Measurements from ENCODE around the gene LRRFIP1.

Gene LRRFIP1

GRCh38 chr2:237701033-237701858 is 73.9 kb downstream of the LRRFIP1 start:
- no peak for DNase-seq (ENCODE audit: low read depth in 2 of 2)

- DNase-seq (ENCODE audit: low read depth in 2 of 2) = no peak
Measured at GRCh38 chr2:237701859-237702390, 74.5 kb downstream of the LRRFIP1 start.

GRCh38 chr2:237702441-237703391 is 75.3 kb downstream of the LRRFIP1 start:
- DNase-seq (ENCODE audit: low read depth in 2 of 2) = peak in 1 of 2 donors; percentile 31

- DNase-seq (ENCODE audit: low read depth in 2 of 2) = no peak
Measured at GRCh38 chr2:237704501-237705434, 77.4 kb downstream of the LRRFIP1 start.

GRCh38 chr2:237706257-237706656 is 78.9 kb downstream of the LRRFIP1 start:
- DNase-seq (ENCODE audit: low read depth in 2 of 2) = no peak

- DNase-seq (ENCODE audit: low read depth in 2 of 2) = no peak
Measured at GRCh38 chr2:237708065-237708398, 80.6 kb downstream of the LRRFIP1 start.

- DNase-seq (ENCODE audit: low read depth in 2 of 2) = no peak
Measured at GRCh38 chr2:237708491-237708890, 81.1 kb downstream of the LRRFIP1 start.

- DNase-seq (ENCODE audit: low read depth in 2 of 2) = no peak
Measured at GRCh38 chr2:237708961-237709360, 81.6 kb downstream of the LRRFIP1 start.

GRCh38 chr2:237711458-237712150 is 84.2 kb downstream of the LRRFIP1 start:
- DNase-seq (ENCODE audit: low read depth in 2 of 2) = no peak

- no peak for DNase-seq (ENCODE audit: low read depth in 2 of 2)
Measured at GRCh38 chr2:237712477-237713377, 85.3 kb downstream of the LRRFIP1 start.

- DNase-seq (ENCODE audit: low read depth in 2 of 2) = no peak
Measured at GRCh38 chr2:237714690-237715458, 87.5 kb downstream of the LRRFIP1 start.

- no peak for DNase-seq (ENCODE audit: low read depth in 2 of 2)
Measured at GRCh38 chr2:237715459-237715947, 88.1 kb downstream of the LRRFIP1 start.

- DNase-seq (ENCODE audit: low read depth in 2 of 2) = no peak
Measured at GRCh38 chr2:237716011-237716410, 88.6 kb downstream of the LRRFIP1 start.

GRCh38 chr2:237717366-237718276 is 90.2 kb downstream of the LRRFIP1 start:
- DNase-seq (ENCODE audit: low read depth in 2 of 2) = no peak

GRCh38 chr2:237718277-237718634 is 90.9 kb downstream of the LRRFIP1 start:
- DNase-seq (ENCODE audit: low read depth in 2 of 2) = no peak

GRCh38 chr2:237720444-237720843 is 93.1 kb downstream of the LRRFIP1 start:
- no peak for DNase-seq (ENCODE audit: low read depth in 2 of 2)

GRCh38 chr2:237720957-237721356 is 93.6 kb downstream of the LRRFIP1 start:
- DNase-seq (ENCODE audit: low read depth in 2 of 2) = no peak

GRCh38 chr2:237721458-237721857 is 94.1 kb downstream of the LRRFIP1 start:
- DNase-seq (ENCODE audit: low read depth in 2 of 2) = no peak
